Right lobe of liver (tissue), 4 donors: Measurements from ENCODE around the gene CCT6A.
"Not testable (repeated sequence)": the region's sequence is repeated elsewhere in the genome, so short reads cannot be mapped to it uniquely, and the experiment has no call there.

Source experiments
- POLR2A ChIP-seq: fragments of 450-650 bp; IDR thresholded peaks from one replicate; pipeline ENCODE4 v1.6.1; 2017; ENCODE audit warnings: antibody characterized with exemption, mild to moderate bottlenecking
- TF ChIP-seq, protein P1 (sequence below), 4 donors: fragments of 200-600 bp in 3 of 4; fragments of 450-650 bp in 1 of 4; IDR thresholded peaks; one replicate each; pipeline versions ENCODE4 v1.5.1 to v1.8.0; 2016 to 2022; ENCODE audit warnings: antibody characterized with exemption in 4 of 4, mild to moderate bottlenecking in 2 of 4
- donor health status: DM: no; HTN: no; CAD: no.
- donor health status: DM: no; HTN: no; CAD: no.
- donor health status: DM: no; HTN: yes; CAD: no.

DNA sequence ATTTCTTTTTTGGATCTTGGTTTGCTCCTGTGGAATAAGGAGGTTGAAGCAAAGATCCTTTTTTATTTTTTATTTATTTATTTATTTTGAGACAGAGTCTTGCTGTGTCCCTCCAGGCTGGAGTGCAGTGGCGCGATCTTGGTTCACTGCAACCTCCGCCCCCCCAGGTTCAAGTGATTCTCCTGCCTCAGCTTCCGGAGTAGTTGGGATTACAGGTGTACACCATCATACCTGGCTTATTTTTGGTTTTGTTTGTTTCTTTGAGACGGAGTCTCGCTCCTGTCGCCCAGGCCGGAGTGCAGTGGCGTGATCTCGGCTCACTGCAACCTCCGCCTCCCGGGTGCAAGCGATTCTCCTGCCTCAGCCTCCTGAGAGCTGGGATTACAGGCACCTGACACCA, 14.8 kb downstream of the CCT6A start:
- TF ChIP-seq, protein P1, sequence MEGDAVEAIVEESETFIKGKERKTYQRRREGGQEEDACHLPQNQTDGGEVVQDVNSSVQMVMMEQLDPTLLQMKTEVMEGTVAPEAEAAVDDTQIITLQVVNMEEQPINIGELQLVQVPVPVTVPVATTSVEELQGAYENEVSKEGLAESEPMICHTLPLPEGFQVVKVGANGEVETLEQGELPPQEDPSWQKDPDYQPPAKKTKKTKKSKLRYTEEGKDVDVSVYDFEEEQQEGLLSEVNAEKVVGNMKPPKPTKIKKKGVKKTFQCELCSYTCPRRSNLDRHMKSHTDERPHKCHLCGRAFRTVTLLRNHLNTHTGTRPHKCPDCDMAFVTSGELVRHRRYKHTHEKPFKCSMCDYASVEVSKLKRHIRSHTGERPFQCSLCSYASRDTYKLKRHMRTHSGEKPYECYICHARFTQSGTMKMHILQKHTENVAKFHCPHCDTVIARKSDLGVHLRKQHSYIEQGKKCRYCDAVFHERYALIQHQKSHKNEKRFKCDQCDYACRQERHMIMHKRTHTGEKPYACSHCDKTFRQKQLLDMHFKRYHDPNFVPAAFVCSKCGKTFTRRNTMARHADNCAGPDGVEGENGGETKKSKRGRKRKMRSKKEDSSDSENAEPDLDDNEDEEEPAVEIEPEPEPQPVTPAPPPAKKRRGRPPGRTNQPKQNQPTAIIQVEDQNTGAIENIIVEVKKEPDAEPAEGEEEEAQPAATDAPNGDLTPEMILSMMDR (IDR thresholded peaks at IDR 0.05), result not testable (repeated sequence)
- TF ChIP-seq POLR2A, result not testable (repeated sequence)
